ENCODE results near the gene ARHGEF40. TPM values are rescaled to one million over a fixed set of nuclear protein-coding genes. Genes with fewer than 3 reads are reported as not detected.

The ARHGEF40 gene
- total RNA-seq, 1 donor from 2014 or later, result 65.8 TPM

DNA sequence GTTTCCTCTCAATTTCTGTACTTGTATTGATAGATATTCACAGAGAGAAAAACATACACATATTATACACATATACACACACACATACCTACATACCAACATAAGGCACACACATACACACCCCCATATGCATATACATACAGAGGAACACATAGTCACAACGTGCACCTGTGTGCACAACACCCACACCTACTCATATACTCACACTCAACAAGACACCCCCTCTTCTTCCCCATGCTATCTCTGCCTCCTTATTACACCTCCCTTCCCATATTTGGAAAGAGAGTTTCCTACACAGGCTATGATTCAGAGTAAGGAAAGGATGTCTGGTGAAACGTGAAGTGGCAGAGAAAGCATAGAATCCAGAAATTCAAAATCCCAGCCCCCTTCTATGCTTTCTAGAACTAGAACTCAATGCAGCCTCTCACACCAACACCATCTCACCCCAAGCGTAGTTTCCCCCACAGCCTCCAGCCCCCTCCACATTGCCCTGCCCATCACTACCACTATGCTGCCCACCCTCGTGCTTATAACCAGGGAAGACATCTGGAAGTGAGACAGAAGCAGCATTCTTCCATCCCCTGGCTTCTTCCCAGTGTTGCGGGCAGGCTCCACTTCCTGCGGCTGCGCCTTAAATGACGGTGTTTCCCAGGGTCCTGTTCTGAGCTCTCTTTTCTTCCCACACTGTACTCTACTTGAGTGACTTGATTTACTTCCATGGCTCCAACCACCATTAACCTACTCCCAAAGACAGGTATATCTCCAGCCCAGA is 10.1 kb upstream of the ARHGEF40 start:
- Mint-ChIP-seq H3K4me1 (ENCODE audit: unreplicated experiment) (peaks cover 35% of the 10 kb centered on the region), H3K27me3 (peaks cover 4% of the 10 kb centered on the region), H3K36me3 (no peaks in the 10 kb centered on the region), H3K27ac (no peak overlapping the region), H3K4me3 (no peak overlapping the region), H3K9me3 (no peaks in the 10 kb centered on the region)
- DNase-seq (ENCODE audit: extremely low spot score, unreplicated experiment), result no peak
- TF ChIP-seq, protein P1, sequence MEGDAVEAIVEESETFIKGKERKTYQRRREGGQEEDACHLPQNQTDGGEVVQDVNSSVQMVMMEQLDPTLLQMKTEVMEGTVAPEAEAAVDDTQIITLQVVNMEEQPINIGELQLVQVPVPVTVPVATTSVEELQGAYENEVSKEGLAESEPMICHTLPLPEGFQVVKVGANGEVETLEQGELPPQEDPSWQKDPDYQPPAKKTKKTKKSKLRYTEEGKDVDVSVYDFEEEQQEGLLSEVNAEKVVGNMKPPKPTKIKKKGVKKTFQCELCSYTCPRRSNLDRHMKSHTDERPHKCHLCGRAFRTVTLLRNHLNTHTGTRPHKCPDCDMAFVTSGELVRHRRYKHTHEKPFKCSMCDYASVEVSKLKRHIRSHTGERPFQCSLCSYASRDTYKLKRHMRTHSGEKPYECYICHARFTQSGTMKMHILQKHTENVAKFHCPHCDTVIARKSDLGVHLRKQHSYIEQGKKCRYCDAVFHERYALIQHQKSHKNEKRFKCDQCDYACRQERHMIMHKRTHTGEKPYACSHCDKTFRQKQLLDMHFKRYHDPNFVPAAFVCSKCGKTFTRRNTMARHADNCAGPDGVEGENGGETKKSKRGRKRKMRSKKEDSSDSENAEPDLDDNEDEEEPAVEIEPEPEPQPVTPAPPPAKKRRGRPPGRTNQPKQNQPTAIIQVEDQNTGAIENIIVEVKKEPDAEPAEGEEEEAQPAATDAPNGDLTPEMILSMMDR (conservative IDR thresholded peaks at IDR 0.05), result no peak

DNA sequence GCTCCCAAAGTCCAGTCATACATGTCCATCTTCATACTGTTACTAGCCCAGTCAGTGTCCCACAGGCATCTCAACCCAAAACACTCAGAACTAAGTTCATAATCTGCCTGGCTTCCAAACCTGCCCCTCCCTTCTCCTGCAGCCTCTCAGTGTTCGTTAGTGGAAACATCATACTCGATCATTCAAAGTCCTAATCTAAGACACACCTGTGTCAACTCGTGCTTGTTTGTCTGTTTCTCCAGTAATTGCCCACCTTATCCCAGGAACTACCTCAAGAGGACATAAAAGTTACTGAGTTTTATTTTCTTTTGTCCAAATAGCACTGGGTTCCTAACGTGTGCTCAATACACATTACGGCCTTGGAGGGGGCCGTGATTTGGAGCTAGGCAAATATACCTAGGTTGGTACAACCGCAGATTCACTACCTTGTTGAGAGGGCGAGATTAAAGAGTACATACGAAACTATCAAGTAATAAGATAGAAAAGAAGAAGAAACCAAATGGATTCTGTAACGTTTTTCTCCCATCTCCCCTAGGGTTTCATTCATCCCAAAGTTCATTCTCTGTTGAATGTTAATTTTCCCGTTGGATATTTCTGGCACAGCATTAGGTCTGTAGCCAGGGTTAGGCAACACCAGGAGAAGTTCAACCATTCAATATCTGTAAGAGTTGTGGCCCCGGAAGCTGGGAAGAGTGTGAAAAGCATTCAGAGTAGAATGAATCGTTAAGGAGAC is 9.3 kb upstream of the ARHGEF40 start:
- no peak for DNase-seq (ENCODE audit: extremely low spot score, unreplicated experiment)
- Mint-ChIP-seq H3K4me3 (no peak overlapping the region), H3K36me3 (no peaks in the 10 kb centered on the region), H3K27me3 (peaks cover 8% of the 10 kb centered on the region), H3K27ac (no peak overlapping the region), H3K4me1 (ENCODE audit: unreplicated experiment) (peaks cover 30% of the 10 kb centered on the region), H3K9me3 (no peaks in the 10 kb centered on the region)
- TF ChIP-seq, protein P1 (conservative IDR thresholded peaks at IDR 0.05), result no peak

DNA sequence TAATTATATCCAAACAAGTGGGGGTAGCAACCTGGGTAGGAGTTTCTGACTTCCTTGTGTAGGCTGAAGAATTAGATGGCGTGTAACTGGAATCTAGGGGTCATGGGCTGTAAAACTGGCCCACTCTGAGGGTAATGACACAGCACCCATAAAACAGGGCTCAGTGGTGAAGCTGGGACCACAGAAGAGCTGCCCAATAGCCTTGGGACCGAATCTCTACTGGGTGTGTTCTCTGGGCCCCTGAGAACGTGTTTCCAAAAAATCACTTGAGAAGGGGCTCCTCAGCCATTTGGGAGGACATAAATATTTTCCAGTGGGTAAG is 8.8 kb upstream of the ARHGEF40 start:
- H3K27me3 Mint-ChIP-seq, result peaks cover 11% of the 10 kb centered on the region
- no peaks in the 10 kb centered on the region for H3K9me3 Mint-ChIP-seq
- H3K27ac Mint-ChIP-seq, result no peak overlapping the region
- H3K36me3 Mint-ChIP-seq, result no peaks in the 10 kb centered on the region
- H3K4me3 Mint-ChIP-seq, result no peak overlapping the region
- H3K4me1 Mint-ChIP-seq (ENCODE audit: unreplicated experiment), result peaks cover 29% of the 10 kb centered on the region
- DNase-seq (ENCODE audit: extremely low spot score, unreplicated experiment), result no peak
- TF ChIP-seq, protein P1 (conservative IDR thresholded peaks at IDR 0.05), result no peak

DNA sequence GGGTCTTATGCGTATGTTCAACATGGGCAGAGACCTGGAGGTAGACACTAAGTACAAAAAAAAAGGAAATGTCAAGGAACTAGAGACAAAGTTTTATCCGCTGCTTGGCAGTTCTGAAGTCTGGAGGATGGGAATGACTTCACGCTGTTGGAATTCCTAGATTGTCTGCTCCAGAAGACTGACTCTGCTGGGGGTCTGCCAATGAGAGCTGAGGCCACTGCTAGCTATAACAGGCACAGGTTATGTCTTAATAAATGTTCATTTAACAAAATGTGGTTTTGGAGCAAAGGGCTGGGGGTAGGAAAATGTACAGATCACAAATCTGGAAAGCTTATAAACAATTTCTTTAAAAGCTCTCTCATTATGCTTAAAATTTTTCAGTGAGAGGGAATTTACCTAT is 6.6 kb upstream of the ARHGEF40 start:
- Mint-ChIP-seq H3K4me3 (no peak overlapping the region), H3K27me3 (peaks cover 22% of the 10 kb centered on the region), H3K4me1 (ENCODE audit: unreplicated experiment) (peaks cover 23% of the 10 kb centered on the region), H3K27ac (no peak overlapping the region), H3K9me3 (no peaks in the 10 kb centered on the region), H3K36me3 (no peaks in the 10 kb centered on the region)
- TF ChIP-seq, protein P1 (conservative IDR thresholded peaks at IDR 0.05), result no peak
- DNase-seq (ENCODE audit: extremely low spot score, unreplicated experiment), result no peak

DNA sequence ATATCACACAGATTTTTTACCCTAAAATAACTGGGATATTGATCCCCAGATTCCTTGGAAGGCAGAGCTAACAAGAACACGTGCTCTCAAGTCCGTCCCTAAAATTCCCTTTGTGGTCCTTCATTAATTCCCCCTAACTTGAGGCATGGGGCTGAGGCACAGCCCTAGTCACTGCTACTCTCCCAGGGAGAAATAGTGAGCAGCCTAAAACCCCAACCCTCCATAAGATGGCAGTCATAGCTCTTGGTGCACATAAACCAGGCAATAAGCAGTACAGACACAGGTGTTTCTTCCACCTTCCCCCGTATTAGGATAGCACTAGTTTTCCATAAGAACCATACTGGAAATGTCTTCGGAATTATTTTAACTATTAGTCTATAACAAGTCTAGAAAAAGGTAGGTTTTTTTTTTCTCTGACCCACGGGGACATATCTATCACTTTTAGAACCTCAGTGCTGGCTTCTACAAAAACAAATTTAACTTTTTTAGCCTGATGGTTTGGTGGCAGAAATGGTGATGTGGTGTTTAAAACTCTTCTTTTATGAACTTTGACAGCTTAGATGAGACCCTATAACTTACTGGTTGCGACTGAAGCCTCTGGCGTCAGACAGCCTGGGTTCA is 3.1 kb upstream of the ARHGEF40 start:
- TF ChIP-seq, protein P1 (conservative IDR thresholded peaks at IDR 0.05), result peak; percentile 36
- no peaks in the 10 kb centered on the region for H3K36me3 Mint-ChIP-seq
- no peak for DNase-seq (ENCODE audit: extremely low spot score, unreplicated experiment)
- H3K27ac Mint-ChIP-seq, result no peak overlapping the region
- H3K9me3 Mint-ChIP-seq, result no peaks in the 10 kb centered on the region
- no peak overlapping the region for H3K4me3 Mint-ChIP-seq
- peaks cover 28% of the 10 kb centered on the region for H3K27me3 Mint-ChIP-seq
- peaks cover 20% of the 10 kb centered on the region for H3K4me1 Mint-ChIP-seq (ENCODE audit: unreplicated experiment)
